GM23338 (cell line): ENCODE measurements around the gene CTDSP2. TPM values are rescaled to one million over a fixed set of nuclear protein-coding genes. Genes with fewer than 3 reads are reported as not detected.

Experiments used
- ATAC-seq: fragments of 200-7000 bp; cut with Tn5 transposase; 3 replicates; pipeline ENCODE4 v1.9.1; 2020
- DNase-seq: peaks from one replicate; pipeline ENCODE4 v3.0.0-alpha.2; 2015; ENCODE audit warnings: low spot score
- H2AFZ ChIP-seq: fragments of 200-600 bp; sonication (generic); 2 replicates; pipeline ENCODE4 v1.8.0; 2016; ENCODE audit warnings: antibody characterized with exemption, mild to moderate bottlenecking, moderate library complexity
- H3F3A ChIP-seq: fragments of 200-600 bp; sonication (generic); replicated peaks from 2 replicates; pipeline ENCODE4 v1.8.0; 2017; ENCODE audit warnings: antibody characterized with exemption, mixed run types, low read depth
- H3K27ac ChIP-seq: fragments of 200-600 bp; sonication (generic); 2 replicates; pipeline ENCODE4 v1.6.1; 2016; ENCODE audit warnings: low read depth
- H3K27me3 ChIP-seq: fragments of 200-600 bp; sonication (generic); 2 replicates; pipeline ENCODE4 v1.8.0; 2016; ENCODE audit warnings: mild to moderate bottlenecking, mixed run types, moderate library complexity; ENCODE audit not compliant: insufficient read depth
- H3K36me3 ChIP-seq: fragments of 200-600 bp; sonication (generic); 2 replicates; pipeline ENCODE4 v1.8.0; 2016; ENCODE audit warnings: mild to moderate bottlenecking; ENCODE audit not compliant: insufficient read depth
- H3K4me1 ChIP-seq: fragments of 200-600 bp; sonication (generic); 2 replicates; pipeline ENCODE4 v1.8.0; 2016; ENCODE audit warnings: mild to moderate bottlenecking, moderate library complexity; ENCODE audit not compliant: insufficient read depth
- H3K4me2 ChIP-seq: fragments of 200-600 bp; sonication (generic); 2 replicates; pipeline ENCODE4 v1.7.1; 2017; ENCODE audit warnings: mixed run types
- H3K4me3 ChIP-seq: fragments of 200-600 bp; sonication (generic); 2 replicates; pipeline ENCODE4 v1.6.1; 2016; ENCODE audit warnings: mixed run types
- H3K79me2 ChIP-seq: fragments of 200-600 bp; sonication (generic); replicated peaks from 2 replicates; pipeline ENCODE4 v1.8.0; 2017; ENCODE audit warnings: mild to moderate bottlenecking; ENCODE audit not compliant: insufficient read depth
- H3K9me2 ChIP-seq: fragments of 200-600 bp; sonication (generic); 2 replicates; pipeline ENCODE4 v1.8.0; 2017; ENCODE audit not compliant: insufficient read depth
- H4K20me1 ChIP-seq: fragments of 200-600 bp; sonication (generic); replicated peaks from 2 replicates; pipeline ENCODE4 v1.8.0; 2017; ENCODE audit warnings: mild to moderate bottlenecking; ENCODE audit not compliant: insufficient read depth
- H3K27ac Mint-ChIP-seq: 2 replicates; pipeline ENCODE4 v1.8.0; 2020; ENCODE audit warnings: inconsistent platforms, mild to moderate bottlenecking, moderate library complexity, mixed read lengths
- H3K27me3 Mint-ChIP-seq: 3 replicates; pipeline ENCODE4 v1.8.0; 2022; ENCODE audit warnings: low read depth, mild to moderate bottlenecking, moderate library complexity, mixed read lengths, inconsistent platforms; ENCODE audit not compliant: insufficient read depth, poor library complexity
- H3K36me3 Mint-ChIP-seq: 3 replicates; pipeline ENCODE4 v1.8.0; 2021; ENCODE audit warnings: low read depth, mild to moderate bottlenecking, inconsistent platforms, moderate library complexity, mixed read lengths
- H3K4me1 Mint-ChIP-seq: 3 replicates; pipeline ENCODE4 v1.8.0; 2020; ENCODE audit warnings: mild to moderate bottlenecking, inconsistent platforms, mixed read lengths
- H3K4me3 Mint-ChIP-seq: 3 replicates; pipeline ENCODE4 v1.8.0; 2021; ENCODE audit warnings: moderate library complexity, mild to moderate bottlenecking, inconsistent platforms, mixed read lengths
- H3K9me3 Mint-ChIP-seq: 3 replicates; pipeline ENCODE4 v1.8.0; 2020; ENCODE audit warnings: moderate library complexity, mild to moderate bottlenecking, inconsistent platforms, mixed read lengths
- CREB1 ChIP-seq: fragments of 250-450 bp; sonication (Bioruptor Pico); IDR thresholded peaks from 2 replicates; pipeline ENCODE4 v1.5.0; 2020; ENCODE audit warnings: low read depth, mild to moderate bottlenecking, moderate library complexity
- EZH2 ChIP-seq: fragments of 200-600 bp; sonication (generic); IDR thresholded peaks from one replicate; pipeline ENCODE4 v1.8.0; 2017; ENCODE audit warnings: antibody characterized with exemption, mild to moderate bottlenecking, low read depth; ENCODE audit not compliant: unreplicated experiment
- EZH2phosphoT487 ChIP-seq: fragments of 200-600 bp; sonication (generic); IDR thresholded peaks from one replicate; pipeline ENCODE4 v1.8.1; 2018; ENCODE audit warnings: antibody characterized with exemption; ENCODE audit not compliant: unreplicated experiment
- JUNB ChIP-seq: IDR thresholded peaks from one replicate; pipeline ENCODE4 v1.6.1; 2016; ENCODE audit warnings: antibody characterized with exemption; ENCODE audit not compliant: unreplicated experiment
- NANOG ChIP-seq: IDR thresholded peaks from 2 replicates; pipeline ENCODE4 v1.6.1; 2016; ENCODE audit warnings: antibody characterized with exemption, borderline replicate concordance
- POLR2AphosphoS5 ChIP-seq: IDR thresholded peaks from 2 replicates; pipeline ENCODE4 v1.6.1; 2016; ENCODE audit warnings: antibody characterized with exemption, low read depth
- REST ChIP-seq: IDR thresholded peaks from one replicate; pipeline ENCODE4 v1.6.1; 2018; ENCODE audit warnings: antibody characterized with exemption; ENCODE audit not compliant: unreplicated experiment
- STAT1 ChIP-seq: IDR thresholded peaks from one replicate; pipeline ENCODE4 v1.6.1; 2016; ENCODE audit warnings: antibody characterized with exemption; ENCODE audit not compliant: unreplicated experiment
- ZNF114 ChIP-seq: fragments of 250-450 bp; sonication (Bioruptor Pico); IDR thresholded peaks from 2 replicates; pipeline ENCODE4 v1.5.0; 2020; ENCODE audit warnings: mild to moderate bottlenecking, moderate library complexity
- ZNF462 ChIP-seq: fragments of 250-450 bp; sonication (Bioruptor Pico); IDR thresholded peaks from 2 replicates; pipeline ENCODE4 v1.5.0; 2020; ENCODE audit warnings: mild to moderate bottlenecking, moderate library complexity
- polyA plus RNA-seq: library from polyadenylated mRNA; unstranded; fragments of >200 nt; fragmentation: Nextera tagmentation; extraction: Ambion mirVana; gene quantifications from 2 replicates; pipeline ENCODE4 v1.2.1, GENCODE V29; 2016
- total RNA-seq: library from RNA; depleted of rRNA; stranded (reverse); fragments of >200 nt; shearing (Covaris generic); gene quantifications from 2 replicates; pipeline ENCODE4 v1.2.3, GENCODE V29; 2014

Gene CTDSP2
- total and polyA plus RNA-seq, 2 experiments from 2014 or later = 22.8 to 81.9 TPM

- TF ChIP-seq ZNF462 (CRISPR knock-in tag) = no peak
- TF ChIP-seq NANOG = no peak
- TF ChIP-seq JUNB = no peak
- no peak for TF ChIP-seq ZNF114 (CRISPR knock-in tag)
Measured at GRCh38 chr12:57848208-57848607, 1.7 kb upstream of the CTDSP2 start (continued).

GRCh38 chr12:57846285-57846576 is 298 bp downstream of the CTDSP2 start:
- Histone ChIP-seq H3K79me2 (peaks cover 49% of the 10 kb centered on the region), H3F3A (peaks cover 5% of the 10 kb centered on the region; the same call in 1 of the 2 replicates), H4K20me1 (peaks cover 20% of the 10 kb centered on the region), H3K9me2 (no peaks in the 10 kb centered on the region), H3K4me3 (peak overlapping the region; percentile 99), H3K27me3 (no peaks in the 10 kb centered on the region), H3K36me3 (no peaks in the 10 kb centered on the region), H3K4me2 (peak overlapping the region; percentile 97), H2AFZ (no peak overlapping the region), H3K4me1 (peaks cover 53% of the 10 kb centered on the region), H3K27ac (peak overlapping the region; percentile 100)
- Mint-ChIP-seq H3K36me3 (peaks cover 9% of the 10 kb centered on the region; the same call in 2 of the 3 replicates), H3K27ac (no peak overlapping the region), H3K4me1 (peaks cover 52% of the 10 kb centered on the region), H3K4me3 (peak overlapping the region; percentile 84), H3K9me3 (no peaks in the 10 kb centered on the region), H3K27me3 (peaks cover 16% of the 10 kb centered on the region)
- TF ChIP-seq REST = no peak
- TF ChIP-seq JUNB = no peak
- TF ChIP-seq EZH2phosphoT487 = no peak
- no peak for TF ChIP-seq STAT1
- no peak for TF ChIP-seq POLR2AphosphoS5
- no peak for TF ChIP-seq CREB1
- TF ChIP-seq EZH2 = no peak
- DNase-seq = no peak
- peak; percentile 10 for ATAC-seq
